Measurements from ENCODE around the gene TRIM60.
"Not testable (repeated sequence)": the region's sequence is repeated elsewhere in the genome, so short reads cannot be mapped to it uniquely, and the experiment has no call there.

The TRIM60 gene

DNA sequence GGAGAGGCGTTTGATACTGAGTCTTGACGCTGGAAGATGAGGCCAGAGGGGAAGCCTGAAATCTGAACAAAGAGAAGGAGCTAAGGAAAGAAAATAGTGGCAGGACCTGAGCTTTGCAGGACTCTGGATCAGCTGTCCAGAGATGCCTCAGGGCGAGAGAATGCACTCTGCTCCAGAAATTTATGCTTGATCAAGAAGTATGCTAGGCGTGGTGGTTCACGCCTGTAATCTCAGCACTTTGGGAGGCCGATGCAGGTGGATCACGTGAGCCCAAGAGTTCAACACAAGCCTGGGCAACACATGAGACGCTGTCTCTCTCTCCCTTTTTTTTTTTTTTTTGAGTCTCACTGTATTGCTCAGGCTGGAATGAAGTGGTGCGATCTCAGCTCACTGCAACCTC is 23.8 kb downstream of the TRIM60 start:
- no peak overlapping the region for H3K27ac ChIP-seq (ENCODE audit: low read depth, low read length)
- no peak overlapping the region for H3K4me3 ChIP-seq (ENCODE audit: low read depth in 1 of 2, low read length in 2 of 2)
- no peak overlapping the region for H3K9ac ChIP-seq (ENCODE audit: low read length)
- H3K4me1 ChIP-seq (ENCODE audit: insufficient read depth, low read length), result no peaks in the 10 kb centered on the region
- H3K9me3 ChIP-seq (ENCODE audit: low read length), result no peaks in the 10 kb centered on the region
- no peaks in the 10 kb centered on the region for H3K36me3 ChIP-seq (ENCODE audit: insufficient read depth, low read length)
- H3K27me3 ChIP-seq (ENCODE audit: control insufficient read depth in 1 of 2, insufficient read depth in 2 of 2, low read length in 2 of 2), result no peaks in the 10 kb centered on the region

DNA sequence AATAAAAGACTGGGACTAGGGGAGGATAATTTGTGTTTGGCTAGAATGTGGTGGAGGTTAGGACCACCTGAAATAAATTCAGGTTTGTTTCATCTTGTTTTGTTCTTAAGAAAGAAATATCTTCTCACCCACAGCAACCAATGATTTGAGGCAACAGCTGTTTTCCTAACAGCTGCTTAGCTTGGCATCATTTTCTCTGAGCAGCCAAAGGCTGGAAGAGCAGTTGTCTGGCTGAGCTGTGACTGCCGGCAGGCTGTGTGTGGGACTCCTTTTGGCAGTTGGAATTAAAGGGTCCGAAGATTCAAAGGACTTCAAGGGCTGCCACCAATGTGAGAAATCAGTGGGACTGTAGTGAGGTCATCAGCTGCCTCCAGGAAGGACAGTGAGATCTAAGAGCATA is 26.9 kb downstream of the TRIM60 start:
- no peaks in the 10 kb centered on the region for H3K27me3 ChIP-seq (ENCODE audit: control insufficient read depth in 1 of 2, insufficient read depth in 2 of 2, low read length in 2 of 2)
- no peaks in the 10 kb centered on the region for H3K4me1 ChIP-seq (ENCODE audit: insufficient read depth, low read length)
- H3K27ac ChIP-seq (ENCODE audit: low read depth, low read length), result no peak overlapping the region
- no peak overlapping the region for H3K9ac ChIP-seq (ENCODE audit: low read length)
- no peaks in the 10 kb centered on the region for H3K9me3 ChIP-seq (ENCODE audit: low read length)
- H3K4me3 ChIP-seq (ENCODE audit: low read depth in 1 of 2, low read length in 2 of 2), result no peak overlapping the region
- H3K36me3 ChIP-seq (ENCODE audit: insufficient read depth, low read length), result no peaks in the 10 kb centered on the region

DNA sequence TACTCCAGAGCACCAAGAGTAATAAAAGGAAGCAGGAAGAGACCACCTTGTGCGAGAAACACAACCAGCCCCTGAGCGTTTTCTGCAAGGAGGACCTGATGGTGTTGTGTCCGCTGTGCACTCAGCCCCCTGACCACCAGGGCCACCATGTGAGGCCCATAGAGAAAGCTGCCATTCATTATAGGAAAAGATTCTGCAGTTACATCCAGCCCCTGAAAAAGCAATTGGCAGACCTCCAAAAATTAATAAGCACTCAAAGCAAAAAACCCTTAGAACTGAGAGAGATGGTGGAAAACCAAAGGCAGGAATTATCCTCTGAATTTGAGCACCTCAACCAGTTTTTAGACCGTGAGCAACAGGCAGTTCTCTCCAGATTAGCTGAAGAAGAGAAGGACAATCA is 27.6 kb downstream of the TRIM60 start:
- H3K4me3 ChIP-seq (ENCODE audit: low read depth in 1 of 2, low read length in 2 of 2), result no peak overlapping the region

DNA sequence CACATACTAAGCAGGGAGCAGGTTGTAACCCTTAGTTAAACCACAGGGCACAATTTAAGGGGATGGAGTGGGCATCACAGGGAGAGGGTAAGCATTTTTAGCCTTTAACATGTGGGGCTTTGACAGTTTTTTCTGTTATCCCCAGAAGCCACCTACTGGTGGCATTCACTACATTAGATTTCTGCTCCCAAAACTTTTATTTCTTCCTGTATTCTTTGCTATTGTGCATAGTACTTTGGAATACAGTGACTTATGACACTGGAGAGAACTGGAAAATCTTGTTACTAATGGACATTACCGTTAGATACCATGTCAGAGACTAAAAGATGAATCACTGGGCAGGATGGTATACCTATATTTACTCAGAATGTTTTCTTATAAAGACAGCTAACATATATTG is 29.1 kb downstream of the TRIM60 start:
- Histone ChIP-seq H3K36me3 (ENCODE audit: insufficient read depth, low read length) (no peaks in the 10 kb centered on the region), H3K4me1 (ENCODE audit: insufficient read depth, low read length) (no peaks in the 10 kb centered on the region), H3K27ac (ENCODE audit: low read depth, low read length) (no peak overlapping the region), H3K27me3 (ENCODE audit: control insufficient read depth in 1 of 2, insufficient read depth in 2 of 2, low read length in 2 of 2) (no peaks in the 10 kb centered on the region), H3K4me3 (ENCODE audit: low read depth in 1 of 2, low read length in 2 of 2) (no peak overlapping the region), H3K9me3 (ENCODE audit: low read length) (no peaks in the 10 kb centered on the region), H3K9ac (ENCODE audit: low read length) (no peak overlapping the region)

More for the DNA sequence above, 27.6 kb downstream of the TRIM60 start:
- H3K27me3 ChIP-seq (ENCODE audit: control insufficient read depth in 1 of 2, insufficient read depth in 2 of 2, low read length in 2 of 2), result no peaks in the 10 kb centered on the region
- no peaks in the 10 kb centered on the region for H3K4me1 ChIP-seq (ENCODE audit: insufficient read depth, low read length)
- no peaks in the 10 kb centered on the region for H3K9me3 ChIP-seq (ENCODE audit: low read length)
- H3K36me3 ChIP-seq (ENCODE audit: insufficient read depth, low read length), result no peaks in the 10 kb centered on the region
- H3K27ac ChIP-seq (ENCODE audit: low read depth, low read length), result no peak overlapping the region
- no peak overlapping the region for H3K9ac ChIP-seq (ENCODE audit: low read length)

DNA sequence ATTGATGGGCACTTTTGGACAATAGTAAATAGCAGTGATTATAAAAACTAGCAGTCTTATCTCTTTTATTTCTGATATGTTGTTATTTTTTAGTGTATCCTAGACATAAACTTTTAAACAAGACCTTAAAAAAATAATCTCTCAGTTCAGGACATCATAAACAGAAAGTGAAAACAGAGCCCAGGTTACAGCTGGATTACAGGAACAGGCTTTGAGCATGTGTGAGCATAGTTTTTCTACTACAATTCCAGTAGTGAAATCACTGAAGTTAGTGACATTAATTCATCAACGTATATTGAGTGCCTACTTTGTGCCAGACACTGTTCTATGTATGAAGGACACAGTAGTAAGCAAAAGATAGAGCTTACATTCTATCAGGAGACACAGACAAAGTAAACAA is 38.8 kb downstream of the TRIM60 start:
- Histone ChIP-seq H3K4me1 (ENCODE audit: insufficient read depth, low read length) (no peaks in the 10 kb centered on the region), H3K27me3 (ENCODE audit: control insufficient read depth in 1 of 2, insufficient read depth in 2 of 2, low read length in 2 of 2) (no peaks in the 10 kb centered on the region), H3K9ac (ENCODE audit: low read length) (no peak overlapping the region), H3K4me3 (ENCODE audit: low read depth in 1 of 2, low read length in 2 of 2) (no peak overlapping the region), H3K27ac (ENCODE audit: low read depth, low read length) (no peak overlapping the region), H3K9me3 (ENCODE audit: low read length) (no peaks in the 10 kb centered on the region), H3K36me3 (ENCODE audit: insufficient read depth, low read length) (no peaks in the 10 kb centered on the region)

DNA sequence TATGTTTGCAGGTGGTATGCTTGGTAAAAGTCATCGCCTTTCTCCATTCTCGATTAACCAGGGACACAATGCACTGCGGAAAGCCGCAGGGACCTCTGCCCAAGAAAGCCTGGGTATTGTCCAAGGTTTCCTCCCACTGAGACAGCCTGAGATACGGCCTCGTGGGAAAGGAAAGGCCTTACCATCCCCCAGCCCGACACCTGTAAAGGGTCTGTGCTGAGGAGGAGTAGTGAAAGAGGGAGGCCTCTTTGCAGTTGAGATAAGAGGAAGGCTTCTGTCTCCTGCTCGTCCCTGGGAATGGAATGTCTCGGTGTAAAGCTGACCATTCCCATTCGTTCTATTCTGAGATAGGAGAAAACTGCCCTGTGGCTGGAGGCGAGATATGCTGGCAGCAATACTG is 41.5 kb downstream of the TRIM60 start:
- H3K36me3 ChIP-seq (ENCODE audit: insufficient read depth, low read length); H3K9ac ChIP-seq (ENCODE audit: low read length); H3K4me1 ChIP-seq (ENCODE audit: insufficient read depth, low read length); H3K27me3 ChIP-seq (ENCODE audit: control insufficient read depth in 1 of 2, insufficient read depth in 2 of 2, low read length in 2 of 2); H3K9me3 ChIP-seq (ENCODE audit: low read length); H3K4me3 ChIP-seq (ENCODE audit: low read depth in 1 of 2, low read length in 2 of 2); H3K27ac ChIP-seq (ENCODE audit: low read depth, low read length): not testable (repeated sequence)

DNA sequence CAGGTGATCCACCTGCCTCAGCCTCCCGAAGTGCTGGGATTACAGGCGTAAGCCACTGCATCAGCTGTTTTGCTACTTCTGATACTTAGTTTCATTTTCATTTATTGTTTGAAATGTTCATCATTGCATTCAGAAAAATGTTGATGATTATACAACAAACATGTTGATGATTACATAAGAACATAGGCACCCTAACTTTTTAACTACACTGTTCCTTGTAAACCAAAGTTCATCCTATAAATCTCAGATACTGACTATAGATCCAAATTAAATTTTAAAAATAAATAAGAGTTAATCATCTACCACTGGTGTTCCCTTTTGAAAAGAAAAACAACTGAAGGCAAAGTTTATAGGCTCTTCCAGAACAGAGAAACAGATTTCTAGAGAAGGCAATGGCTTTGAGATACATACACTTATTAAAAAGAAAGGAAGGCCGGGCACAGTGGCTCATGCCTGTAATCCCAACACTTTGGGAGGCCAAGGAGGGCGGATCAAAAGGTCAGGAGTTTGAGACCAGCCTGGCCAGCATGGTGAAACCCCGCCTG is 45.3 kb downstream of the TRIM60 start:
- no peak overlapping the region for H3K27ac ChIP-seq (ENCODE audit: low read depth, low read length)
- peaks cover 3% of the 10 kb centered on the region for H3K36me3 ChIP-seq (ENCODE audit: insufficient read depth, low read length)
- no peaks in the 10 kb centered on the region for H3K9me3 ChIP-seq (ENCODE audit: low read length)
- H3K9ac ChIP-seq (ENCODE audit: low read length), result no peak overlapping the region
- H3K4me3 ChIP-seq (ENCODE audit: low read depth in 1 of 2, low read length in 2 of 2), result no peak overlapping the region
- H3K4me1 ChIP-seq (ENCODE audit: insufficient read depth, low read length), result no peaks in the 10 kb centered on the region
- no peaks in the 10 kb centered on the region for H3K27me3 ChIP-seq (ENCODE audit: control insufficient read depth in 1 of 2, insufficient read depth in 2 of 2, low read length in 2 of 2)

DNA sequence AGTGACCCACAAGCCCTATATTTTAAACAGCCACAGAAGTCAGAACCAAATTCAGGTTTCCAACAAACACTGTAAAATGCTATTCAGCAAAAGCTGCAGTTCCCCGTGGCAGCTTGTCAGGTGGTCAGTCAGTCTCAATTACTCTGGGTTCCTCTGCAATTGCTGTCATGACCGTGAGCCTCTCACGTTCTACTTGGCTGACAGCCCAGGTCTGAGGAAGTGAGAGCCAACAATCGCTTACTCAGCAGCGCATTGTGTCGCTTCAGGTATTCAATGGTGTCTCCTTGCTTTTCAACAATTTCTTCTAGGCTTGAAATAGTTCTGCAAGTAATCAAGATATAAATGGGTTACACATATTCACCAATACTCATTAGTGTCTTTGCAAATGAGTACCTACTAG is 47.7 kb downstream of the TRIM60 start:
- H3K4me3 ChIP-seq (ENCODE audit: low read depth in 1 of 2, low read length in 2 of 2), result no peak overlapping the region
- H3K9ac ChIP-seq (ENCODE audit: low read length), result no peak overlapping the region
- no peaks in the 10 kb centered on the region for H3K4me1 ChIP-seq (ENCODE audit: insufficient read depth, low read length)
- no peak overlapping the region for H3K27ac ChIP-seq (ENCODE audit: low read depth, low read length)
- H3K27me3 ChIP-seq (ENCODE audit: control insufficient read depth in 1 of 2, insufficient read depth in 2 of 2, low read length in 2 of 2), result no peaks in the 10 kb centered on the region
- no peaks in the 10 kb centered on the region for H3K9me3 ChIP-seq (ENCODE audit: low read length)
- peaks cover 3% of the 10 kb centered on the region for H3K36me3 ChIP-seq (ENCODE audit: insufficient read depth, low read length)

DNA sequence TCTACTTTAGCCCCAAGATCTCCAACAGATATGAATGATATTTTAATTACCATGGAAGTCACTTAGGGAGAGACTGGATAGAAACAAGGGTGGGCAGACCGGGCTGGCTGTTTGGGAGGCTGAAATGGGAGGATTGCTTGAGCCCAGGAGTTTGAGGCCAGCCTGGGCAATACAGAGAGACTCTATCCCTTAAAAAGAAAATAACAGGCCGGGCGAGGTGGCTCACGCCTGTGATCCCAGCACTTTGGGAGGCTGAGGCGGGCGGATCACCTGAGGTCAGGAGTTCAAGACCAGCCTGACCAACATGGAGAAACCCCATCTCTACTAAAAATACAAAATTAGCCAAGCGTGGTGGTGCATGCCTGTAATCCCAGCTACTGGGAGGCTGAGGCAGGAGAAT is 53.0 kb downstream of the TRIM60 start:
- peaks cover 30% of the 10 kb centered on the region for H3K36me3 ChIP-seq (ENCODE audit: insufficient read depth, low read length)
- H3K9me3 ChIP-seq (ENCODE audit: low read length); H3K27ac ChIP-seq (ENCODE audit: low read depth, low read length): not testable (repeated sequence)

DNA sequence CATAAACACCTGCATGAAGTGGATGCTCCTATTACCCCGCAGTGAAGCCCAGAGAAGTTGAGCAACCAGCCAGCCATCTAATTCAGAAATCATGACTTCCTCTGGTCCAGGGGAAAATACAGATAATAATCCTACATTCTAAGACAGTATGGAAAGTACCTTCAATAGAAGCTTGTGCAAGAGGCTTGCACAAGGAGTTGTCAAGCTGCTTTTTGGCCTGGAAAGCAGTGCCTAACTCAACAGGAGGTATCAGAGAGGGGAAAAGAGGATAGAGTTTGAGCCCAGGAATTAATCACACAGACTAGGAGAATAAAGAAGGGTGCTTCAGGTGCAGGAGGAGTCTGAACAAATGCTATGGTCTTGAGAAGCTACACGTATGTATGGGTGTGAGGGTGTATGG is 54.1 kb downstream of the TRIM60 start:
- Histone ChIP-seq H3K27me3 (ENCODE audit: control insufficient read depth in 1 of 2, insufficient read depth in 2 of 2, low read length in 2 of 2) (no peaks in the 10 kb centered on the region), H3K36me3 (ENCODE audit: insufficient read depth, low read length) (peaks cover 30% of the 10 kb centered on the region), H3K9ac (ENCODE audit: low read length) (no peak overlapping the region), H3K27ac (ENCODE audit: low read depth, low read length) (no peak overlapping the region), H3K4me1 (ENCODE audit: insufficient read depth, low read length) (no peaks in the 10 kb centered on the region), H3K4me3 (ENCODE audit: low read depth in 1 of 2, low read length in 2 of 2) (no peak overlapping the region), H3K9me3 (ENCODE audit: low read length) (no peaks in the 10 kb centered on the region)

More for the DNA sequence above, 53.0 kb downstream of the TRIM60 start:
- not testable (repeated sequence) for H3K4me3 ChIP-seq (ENCODE audit: low read depth in 1 of 2, low read length in 2 of 2); H3K4me1 ChIP-seq (ENCODE audit: insufficient read depth, low read length); H3K9ac ChIP-seq (ENCODE audit: low read length); H3K27me3 ChIP-seq (ENCODE audit: control insufficient read depth in 1 of 2, insufficient read depth in 2 of 2, low read length in 2 of 2)

DNA sequence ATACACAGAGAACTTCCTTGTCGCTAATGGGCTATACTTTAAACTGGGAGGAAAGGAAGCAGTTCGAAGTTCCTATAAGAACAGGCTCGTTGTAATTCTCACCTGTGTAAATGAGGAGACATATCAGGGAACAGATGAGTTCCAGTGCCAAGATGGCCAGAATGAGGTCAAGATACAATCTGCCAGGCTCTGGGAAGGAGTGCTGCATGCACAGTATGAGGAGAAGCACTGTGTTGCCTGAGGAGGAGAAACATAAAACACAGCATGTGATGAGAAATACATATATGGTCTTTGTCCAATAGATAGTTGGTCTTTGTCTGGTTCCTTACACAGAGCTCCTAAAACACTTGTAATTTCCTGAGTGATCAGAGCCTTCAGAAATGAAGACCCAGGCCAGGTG is 56.6 kb downstream of the TRIM60 start:
- Histone ChIP-seq H3K27me3 (ENCODE audit: control insufficient read depth in 1 of 2, insufficient read depth in 2 of 2, low read length in 2 of 2) (no peaks in the 10 kb centered on the region), H3K9ac (ENCODE audit: low read length) (no peak overlapping the region), H3K4me1 (ENCODE audit: insufficient read depth, low read length) (no peaks in the 10 kb centered on the region), H3K27ac (ENCODE audit: low read depth, low read length) (no peak overlapping the region), H3K9me3 (ENCODE audit: low read length) (no peaks in the 10 kb centered on the region), H3K36me3 (ENCODE audit: insufficient read depth, low read length) (peaks cover 31% of the 10 kb centered on the region), H3K4me3 (ENCODE audit: low read depth in 1 of 2, low read length in 2 of 2) (no peak overlapping the region)

Measured in muscle layer of colon (tissue), 2 donors.